ENCODE data around the gene EAF1. TPM values are rescaled to one million over a fixed set of nuclear protein-coding genes. Genes with fewer than 3 reads are reported as not detected.

Gene EAF1
- total RNA-seq, 2 donors from 2014 or later: 29.1 to 33.1 TPM

DNA sequence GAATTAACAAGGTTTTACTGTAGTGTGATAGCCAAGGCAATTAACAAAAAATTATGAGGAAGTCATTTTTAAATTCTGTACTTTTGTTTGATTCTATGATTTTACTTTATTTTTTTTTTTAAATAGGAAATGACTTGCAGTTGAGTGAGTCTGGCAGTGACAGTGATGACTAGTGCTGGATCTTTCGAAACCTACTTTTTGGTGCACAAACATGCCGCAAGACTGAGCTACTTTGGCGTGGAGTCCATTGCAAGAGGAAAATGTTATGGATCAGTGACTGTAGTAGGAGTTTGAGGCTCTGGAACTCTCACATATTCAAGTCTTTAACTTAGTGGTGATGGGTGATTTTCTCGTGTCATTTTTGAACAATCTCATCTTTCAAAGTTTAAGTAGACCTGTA is 11.6 kb downstream of the EAF1 start:
- Mint-ChIP-seq H3K4me1 (no peaks in the 10 kb centered on the region), H3K4me3 (no peak overlapping the region), H3K27me3 (ENCODE audit: insufficient read depth) (no peaks in the 10 kb centered on the region), H3K27ac (no peak overlapping the region), H3K36me3 (ENCODE audit: low read depth) (peaks cover 71% of the 10 kb centered on the region), H3K9me3 (no peaks in the 10 kb centered on the region)
- Histone ChIP-seq H3K9me3 (ENCODE audit: control insufficient read depth, low read length) (no peaks in the 10 kb centered on the region), H3K27ac (ENCODE audit: low read depth, low read length) (no peak overlapping the region), H3K4me3 (ENCODE audit: low read length) (no peak overlapping the region), H3K27me3 (ENCODE audit: control insufficient read depth, insufficient read depth, low read length, poor library complexity, severe bottlenecking) (no peaks in the 10 kb centered on the region), H3K36me3 (ENCODE audit: control insufficient read depth, insufficient read depth, low read length) (peaks cover 90% of the 10 kb centered on the region), H3K4me1 (ENCODE audit: control insufficient read depth, insufficient read depth, low read length) (no peaks in the 10 kb centered on the region), H3K9ac (ENCODE audit: extremely low read depth, low read length, poor library complexity, severe bottlenecking) (no peak overlapping the region)
- no peak for DNase-seq
- WGBS, 2 experiments (ENCODE audit: insufficient coverage in 1 of 2, insufficient read length in 1 of 2): 99 to 100% methylated on average over 3 of the region's 4 CpGs
- TF ChIP-seq, protein P1, sequence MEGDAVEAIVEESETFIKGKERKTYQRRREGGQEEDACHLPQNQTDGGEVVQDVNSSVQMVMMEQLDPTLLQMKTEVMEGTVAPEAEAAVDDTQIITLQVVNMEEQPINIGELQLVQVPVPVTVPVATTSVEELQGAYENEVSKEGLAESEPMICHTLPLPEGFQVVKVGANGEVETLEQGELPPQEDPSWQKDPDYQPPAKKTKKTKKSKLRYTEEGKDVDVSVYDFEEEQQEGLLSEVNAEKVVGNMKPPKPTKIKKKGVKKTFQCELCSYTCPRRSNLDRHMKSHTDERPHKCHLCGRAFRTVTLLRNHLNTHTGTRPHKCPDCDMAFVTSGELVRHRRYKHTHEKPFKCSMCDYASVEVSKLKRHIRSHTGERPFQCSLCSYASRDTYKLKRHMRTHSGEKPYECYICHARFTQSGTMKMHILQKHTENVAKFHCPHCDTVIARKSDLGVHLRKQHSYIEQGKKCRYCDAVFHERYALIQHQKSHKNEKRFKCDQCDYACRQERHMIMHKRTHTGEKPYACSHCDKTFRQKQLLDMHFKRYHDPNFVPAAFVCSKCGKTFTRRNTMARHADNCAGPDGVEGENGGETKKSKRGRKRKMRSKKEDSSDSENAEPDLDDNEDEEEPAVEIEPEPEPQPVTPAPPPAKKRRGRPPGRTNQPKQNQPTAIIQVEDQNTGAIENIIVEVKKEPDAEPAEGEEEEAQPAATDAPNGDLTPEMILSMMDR (conservative IDR thresholded peaks at IDR 0.05): no peak

DNA sequence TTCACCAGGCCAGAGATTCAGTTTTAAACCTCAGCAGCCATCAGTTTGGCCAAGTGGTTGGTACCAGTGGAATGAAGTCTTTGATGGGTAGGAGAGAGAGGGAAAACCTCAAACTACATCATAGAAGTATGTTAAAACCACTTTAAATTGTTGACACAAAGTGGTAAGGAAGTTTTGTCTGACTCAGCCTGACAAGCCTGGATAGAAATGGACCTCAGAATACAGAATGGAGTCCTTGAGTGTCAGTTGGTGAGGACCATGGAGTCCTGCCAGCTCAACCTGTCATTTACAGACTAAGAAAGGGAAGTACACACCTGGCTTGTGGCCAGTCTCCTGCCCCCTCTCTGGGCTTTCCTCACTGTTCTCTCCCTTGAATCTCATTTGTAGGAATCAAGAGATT is 12.1 kb downstream of the EAF1 start:
- no peak overlapping the region for H3K4me3 ChIP-seq (ENCODE audit: low read length)
- DNase-seq: no peak
- Mint-ChIP-seq H3K4me3 (no peak overlapping the region), H3K27ac (no peak overlapping the region), H3K4me1 (no peaks in the 10 kb centered on the region), H3K27me3 (ENCODE audit: insufficient read depth) (no peaks in the 10 kb centered on the region), H3K9me3 (no peaks in the 10 kb centered on the region), H3K36me3 (ENCODE audit: low read depth) (peaks cover 67% of the 10 kb centered on the region)
- no peaks in the 10 kb centered on the region for H3K4me1 ChIP-seq (ENCODE audit: control insufficient read depth, insufficient read depth, low read length)
- H3K27ac ChIP-seq (ENCODE audit: low read depth, low read length): no peak overlapping the region
- TF ChIP-seq, protein P1 (conservative IDR thresholded peaks at IDR 0.05): no peak
- H3K9ac ChIP-seq (ENCODE audit: extremely low read depth, low read length, poor library complexity, severe bottlenecking): no peak overlapping the region
- no peaks in the 10 kb centered on the region for H3K27me3 ChIP-seq (ENCODE audit: control insufficient read depth, insufficient read depth, low read length, poor library complexity, severe bottlenecking)
- H3K36me3 ChIP-seq (ENCODE audit: control insufficient read depth, insufficient read depth, low read length): peaks cover 85% of the 10 kb centered on the region
- no peaks in the 10 kb centered on the region for H3K9me3 ChIP-seq (ENCODE audit: control insufficient read depth, low read length)

DNA sequence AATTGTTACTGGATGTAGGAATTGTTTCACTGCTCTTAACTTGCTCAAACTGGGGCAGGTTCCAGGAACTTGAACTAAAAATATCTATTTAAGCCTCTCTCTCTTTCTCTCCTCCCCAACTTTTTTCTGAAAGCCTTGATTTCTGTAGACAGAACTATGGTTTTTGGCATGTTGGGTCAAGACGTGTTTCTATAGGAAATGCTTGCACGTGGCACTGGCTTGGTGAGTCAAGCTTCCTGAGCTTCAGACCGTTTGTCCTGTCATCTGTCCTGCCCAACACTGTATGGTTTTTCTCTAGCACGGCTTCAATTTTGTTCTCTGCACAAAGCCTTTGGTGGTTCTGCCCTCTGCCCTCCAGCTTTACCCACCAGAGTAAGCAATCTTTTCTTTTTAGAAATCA is 13.5 kb downstream of the EAF1 start:
- Histone ChIP-seq H3K9me3 (ENCODE audit: control insufficient read depth, low read length) (no peaks in the 10 kb centered on the region), H3K4me3 (ENCODE audit: low read length) (no peak overlapping the region), H3K4me1 (ENCODE audit: control insufficient read depth, insufficient read depth, low read length) (no peaks in the 10 kb centered on the region), H3K9ac (ENCODE audit: extremely low read depth, low read length, poor library complexity, severe bottlenecking) (no peak overlapping the region), H3K36me3 (ENCODE audit: control insufficient read depth, insufficient read depth, low read length) (peaks cover 71% of the 10 kb centered on the region), H3K27me3 (ENCODE audit: control insufficient read depth, insufficient read depth, low read length, poor library complexity, severe bottlenecking) (no peaks in the 10 kb centered on the region), H3K27ac (ENCODE audit: low read depth, low read length) (no peak overlapping the region)
- H3K27ac Mint-ChIP-seq: no peak overlapping the region
- TF ChIP-seq, protein P1 (conservative IDR thresholded peaks at IDR 0.05): no peak
- peaks cover 62% of the 10 kb centered on the region for H3K36me3 Mint-ChIP-seq (ENCODE audit: low read depth)
- no peak for DNase-seq
- H3K4me1 Mint-ChIP-seq: no peaks in the 10 kb centered on the region
- no peaks in the 10 kb centered on the region for H3K9me3 Mint-ChIP-seq
- WGBS, 2 experiments (ENCODE audit: insufficient coverage in 1 of 2, insufficient read length in 1 of 2): 88 to 92% methylated on average over 4 of the region's 4 CpGs
- H3K4me3 Mint-ChIP-seq: no peak overlapping the region
- H3K27me3 Mint-ChIP-seq (ENCODE audit: insufficient read depth): no peaks in the 10 kb centered on the region
